HCT116 (cell line): Measurements from ENCODE around the gene ARHGEF3. TPM values are rescaled to one million over a fixed set of nuclear protein-coding genes. Genes with fewer than 3 reads are reported as not detected.

Source experiments
- ATAC-seq: fragments of 200-7000 bp; cut with Tn5 transposase; 2 replicates; pipeline ENCODE4 v1.9.1; 2020; ENCODE audit warnings: mild to moderate bottlenecking, moderate library complexity
- BruUV-seq: library from RNA; stranded (reverse); fragments of 400-500 nt; replicated peaks from 2 replicates; lab custom pipeline; 2021; lab: Mats Ljungman, UMichigan
- CTCF ChIA-PET: fragments of 300-600 bp; sonication (Branson Sonifier 250); formaldehyde crosslinking; loops from one replicate; lab custom pipeline; 2021; ENCODE audit warnings: antibody characterized with exemption; lab: Charles Lee
- POLR2A ChIA-PET: fragments of 300-600, 350-600 bp; sonication (Branson Sonifier 250); formaldehyde crosslinking; loops from one replicate; lab custom pipeline; 2021; ENCODE audit warnings: antibody characterized with exemption; lab: Charles Lee
- RAD21 ChIA-PET, 2 experiments: fragments of 300-600 bp; sonication (Branson Sonifier 250); formaldehyde crosslinking; loops; one replicate each; lab custom pipeline; 2023; ENCODE audit warnings: low total read pairs in 2 of 2; ENCODE audit not compliant: uncharacterized antibody in 2 of 2, unreplicated experiment in 2 of 2, low non-redundant PET in 1 of 2; lab: Charles Lee
- DNase-seq: peaks from one replicate; pipeline ENCODE4 v3.0.0-alpha.2; 2010; ENCODE audit warnings: low read depth, low spot score
- H2AFZ ChIP-seq: fragments of 200-600 bp; shearing (Covaris generic), sonication (generic); 2 replicates; pipeline ENCODE4 v1.6.1; 2017; ENCODE audit warnings: low read depth, mixed run types, mixed read lengths, antibody characterized with exemption, low read length; ENCODE audit not compliant: poor library complexity, severe bottlenecking
- H3K27ac ChIP-seq: 2 replicates; pipeline ENCODE4 v1.5.1; 2012; ENCODE audit warnings: low read depth, low read length
- H3K27me3 ChIP-seq: fragments of 200-600 bp; sonication (generic); 2 replicates; pipeline ENCODE4 v1.6.1; 2016; ENCODE audit warnings: mixed run types, low read length, mixed read lengths; ENCODE audit not compliant: insufficient read depth
- H3K36me3 ChIP-seq, 2 experiments: fragments of 200-500 bp in 1 of 2; fragments of 200-600 bp in 1 of 2; sonication (Bioruptor generic) in 1 of 2; sonication (generic) in 1 of 2; 2 replicates each; pipeline versions ENCODE4 v1.5.1 to v1.6.1; 2014 to 2016; ENCODE audit warnings: low read length in 2 of 2, inconsistent platforms in 1 of 2, mixed read lengths in 1 of 2, mixed run types in 1 of 2; ENCODE audit not compliant: insufficient read depth in 2 of 2, control insufficient read depth in 1 of 2
- H3K4me1 ChIP-seq, 2 experiments: fragments of 200-600 bp in 1 of 2; sonication (generic) in 1 of 2; 2 replicates each; pipeline versions ENCODE4 v1.5.1 to v1.6.1; 2012 to 2017; ENCODE audit warnings: low read length in 2 of 2, inconsistent platforms in 1 of 2, mild to moderate bottlenecking in 1 of 2, mixed read lengths in 1 of 2, mixed run types in 1 of 2, moderate library complexity in 1 of 2; ENCODE audit not compliant: insufficient read depth in 2 of 2, control insufficient read depth in 1 of 2
- H3K4me2 ChIP-seq: fragments of 200-600 bp; sonication (generic); 2 replicates; pipeline ENCODE4 v1.6.1; 2017; ENCODE audit warnings: mixed run types, low read length, mixed read lengths
- H3K4me3 ChIP-seq, 2 experiments: fragments of 200-600 bp in 1 of 2; sonication (generic) in 1 of 2; replicated peaks in 1 of 2; 2 replicates each; pipeline ENCODE4 v1.5.1; 2011 to 2016; ENCODE audit warnings: low read length in 2 of 2, control low read depth in 1 of 2, low read depth in 1 of 2, mild to moderate bottlenecking in 1 of 2, mixed read lengths in 1 of 2, mixed run types in 1 of 2
- H3K79me2 ChIP-seq: fragments of 200-600 bp; sonication (generic); 2 replicates; pipeline ENCODE4 v1.6.1; 2017; ENCODE audit warnings: mild to moderate bottlenecking, mixed run types, low read length, moderate library complexity, mixed read lengths; ENCODE audit not compliant: insufficient read depth
- H3K9ac ChIP-seq: fragments of 200-600 bp; sonication (generic); 2 replicates; pipeline ENCODE4 v1.6.1; 2016; ENCODE audit warnings: low read length, mixed read lengths
- H3K9me2 ChIP-seq: fragments of 200-600 bp; sonication (generic), shearing (Covaris generic); 2 replicates; pipeline ENCODE4 v1.6.1; 2017; ENCODE audit warnings: mixed run types, mild to moderate bottlenecking, moderate library complexity; ENCODE audit not compliant: insufficient read depth
- H3K9me3 ChIP-seq, 2 experiments: fragments of 200-500 bp in 1 of 2; fragments of 200-600 bp in 1 of 2; sonication (Bioruptor generic) in 1 of 2; sonication (generic) in 1 of 2; 2 replicates each; pipeline ENCODE4 v1.6.1; 2014 to 2017; ENCODE audit warnings: low read length in 2 of 2, mixed read lengths in 2 of 2, inconsistent platforms in 1 of 2, low read depth in 1 of 2, mild to moderate bottlenecking in 1 of 2, mixed run types in 1 of 2, moderate library complexity in 1 of 2; ENCODE audit not compliant: control insufficient read depth in 1 of 2, insufficient read depth in 1 of 2
- H4K20me1 ChIP-seq: fragments of 200-600 bp; sonication (generic), shearing (Covaris generic); 2 replicates; pipeline ENCODE4 v1.6.1; 2017; ENCODE audit warnings: mixed run types, mild to moderate bottlenecking, moderate library complexity; ENCODE audit not compliant: insufficient read depth
- ATF3 ChIP-seq: IDR thresholded peaks from 2 replicates; pipeline ENCODE4 v1.6.1; 2012
- CBX3 ChIP-seq: IDR thresholded peaks from 2 replicates; pipeline ENCODE4 v1.6.1; 2012; ENCODE audit warnings: low read depth
- EZH2 ChIP-seq: fragments of 200-600 bp; sonication (generic); IDR thresholded peaks from 2 replicates; pipeline ENCODE4 v1.6.1; 2017; ENCODE audit warnings: antibody characterized with exemption, mixed run types
- RAD21 ChIP-seq: IDR thresholded peaks from 2 replicates; pipeline ENCODE4 v1.6.1; 2012; ENCODE audit warnings: low read depth, mild to moderate bottlenecking
- intact Hi-C: fragments of 100-400 bp; cut with micrococcal nuclease; formaldehyde crosslinking; loops from 2 replicates; pipeline ENCODE4 v1.10.0; 2022
- total RNA-seq: library from RNA; stranded (reverse); gene quantifications from one replicate; pipeline ENCODE4 v1.2.1, GENCODE V29; 2021; ENCODE audit not compliant: unreplicated experiment

ARHGEF3 gene
- total RNA-seq, 1 experiment from 2014 or later, result 18.1 TPM

- DNase-seq (no peak), ATAC-seq (no peak)
- Histone ChIP-seq H3K79me2 (no peaks in the 10 kb centered on the region), H3K9me3 (no peaks in the 10 kb centered on the region), H3K4me1 (peaks cover 17 to 29% of the 10 kb centered on the region in 2 experiments), H3K27ac (no peak overlapping the region), H3K36me3 (no peaks in the 10 kb centered on the region), H3K4me2 (no peak overlapping the region), H4K20me1 (no peaks in the 10 kb centered on the region), H3K27me3 (no peaks in the 10 kb centered on the region), H2AFZ (no peak overlapping the region), H3K9ac (no peak overlapping the region), H3K9me2 (no peaks in the 10 kb centered on the region), H3K4me3 (no peak overlapping the region)
- intact Hi-C loops, result no loop called here
- no TSS peak for BruUV-seq
- no peak for TF ChIP-seq ATF3
- RAD21 ChIA-PET, result no interaction called here
- CTCF ChIA-PET, result interaction anchor here (0.5 kb wide), 1 partner anchor 178 kb away, joined by 5 read pairs; no protein-coding TSS in a partner anchor
- POLR2A ChIA-PET, result interaction anchor here (0.5 kb wide), 1 partner anchor 21 kb away, joined by 3 read pairs; no protein-coding TSS in a partner anchor
Measured at GRCh38 chr3:56839784-56840715, 38.3 kb upstream of the ARHGEF3 start.

DNA sequence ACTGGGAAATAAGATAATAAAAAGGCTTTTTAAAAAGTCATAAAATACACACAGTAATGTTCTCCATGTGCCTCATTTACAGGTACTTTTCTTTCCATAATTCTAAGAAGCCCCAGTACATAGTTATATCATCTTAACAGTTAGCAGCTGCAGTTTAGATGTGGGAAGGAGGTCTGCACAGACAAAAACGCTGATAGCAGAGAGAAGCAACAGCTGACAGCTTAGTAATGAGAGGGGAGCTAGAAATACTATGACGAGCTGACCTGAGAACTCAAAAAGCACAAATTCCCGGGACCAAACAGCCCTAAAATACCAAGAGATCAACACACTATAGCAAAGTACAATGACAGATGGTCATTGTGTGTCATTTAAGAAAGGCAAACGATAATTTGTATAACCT is 36.7 kb upstream of the ARHGEF3 start:
- no peaks in the 10 kb centered on the region for H3K9me3 ChIP-seq
- no peak overlapping the region for H3K4me2 ChIP-seq
- H3K27ac ChIP-seq, result no peak overlapping the region
- H3K79me2 ChIP-seq, result no peaks in the 10 kb centered on the region
- POLR2A ChIA-PET, result no interaction called here
- H3K4me3 ChIP-seq, result no peak overlapping the region
- H3K36me3 ChIP-seq, result no peaks in the 10 kb centered on the region
- no peaks in the 10 kb centered on the region for H3K9me2 ChIP-seq
- DNase-seq (no peak), ATAC-seq (no peak)
- intact Hi-C loops, result no loop called here
- TF ChIP-seq EZH2 (no peak), CBX3 (no peak), ATF3 (no peak), RAD21 (no peak)
- CTCF ChIA-PET, result no interaction called here
- RAD21 ChIA-PET, result no interaction called here
- H2AFZ ChIP-seq, result no peak overlapping the region
- no TSS peak for BruUV-seq
- H3K9ac ChIP-seq, result no peak overlapping the region
- no peaks in the 10 kb centered on the region for H3K27me3 ChIP-seq
- no peaks in the 10 kb centered on the region for H4K20me1 ChIP-seq
- peaks cover 18 to 26% of the 10 kb centered on the region in 2 experiments for H3K4me1 ChIP-seq
